MM.1S (cell line): Measurements from ENCODE around the gene OPALIN.

Experiments
- DNase-seq: peaks from one replicate; pipeline ENCODE4 v3.0.0-alpha.2; 2015
- H2AFZ ChIP-seq: fragments of 300-600 bp; sonication (generic); 2 replicates; pipeline ENCODE4 v1.6.0; 2016; ENCODE audit warnings: antibody characterized with exemption, low read length
- H3F3A ChIP-seq: fragments of 300-600 bp; sonication (generic); 2 replicates; pipeline ENCODE4 v1.6.1; 2016; ENCODE audit warnings: mild to moderate bottlenecking, antibody characterized with exemption, low read length, moderate library complexity, mixed read lengths; ENCODE audit not compliant: insufficient read depth
- H3K27ac ChIP-seq: fragments of 300-600 bp; sonication (generic); 2 replicates; pipeline ENCODE4 v1.5.1; 2016; ENCODE audit warnings: mild to moderate bottlenecking, low read length
- H3K27me3 ChIP-seq: fragments of 300-600 bp; sonication (generic); replicated peaks from 2 replicates; pipeline ENCODE4 v1.6.0; 2016; ENCODE audit warnings: low read length; ENCODE audit not compliant: insufficient read depth
- H3K36me3 ChIP-seq: fragments of 300-600 bp; sonication (generic); replicated peaks from 2 replicates; pipeline ENCODE4 v1.6.1; 2016; ENCODE audit warnings: mild to moderate bottlenecking, low read length, mixed read lengths; ENCODE audit not compliant: insufficient read depth
- H3K4me1 ChIP-seq: fragments of 300-600 bp; sonication (generic); 2 replicates; pipeline ENCODE4 v1.6.1; 2016; ENCODE audit warnings: low read length, mixed read lengths
- H3K4me2 ChIP-seq: fragments of 300-600 bp; sonication (generic); 2 replicates; pipeline ENCODE4 v1.6.0; 2016; ENCODE audit warnings: low read depth, low read length
- H3K4me3 ChIP-seq: fragments of 300-600 bp; sonication (generic); 2 replicates; pipeline ENCODE4 v1.5.1; 2016; ENCODE audit warnings: low read length, mixed read lengths
- H3K79me2 ChIP-seq: fragments of 300-600 bp; sonication (generic); 2 replicates; pipeline ENCODE4 v1.6.1; 2016; ENCODE audit warnings: mixed run types, low read length, mixed read lengths
- H3K9ac ChIP-seq: fragments of 300-600 bp; sonication (generic); 2 replicates; pipeline ENCODE4 v1.6.1; 2016; ENCODE audit warnings: low read length, mixed read lengths
- H3K9me2 ChIP-seq: fragments of 300-600 bp; sonication (generic); replicated peaks from 2 replicates; pipeline ENCODE4 v1.6.1; 2016; ENCODE audit warnings: mild to moderate bottlenecking, low read length, mixed read lengths; ENCODE audit not compliant: insufficient read depth
- H3K9me3 ChIP-seq: fragments of 300-600 bp; sonication (generic); replicated peaks from 2 replicates; pipeline ENCODE4 v1.6.1; 2016; ENCODE audit warnings: mild to moderate bottlenecking, low read length, mixed read lengths; ENCODE audit not compliant: insufficient read depth
- H4K20me1 ChIP-seq: fragments of 300-600 bp; sonication (generic); 2 replicates; pipeline ENCODE4 v1.6.1; 2016; ENCODE audit warnings: mild to moderate bottlenecking, low read length, moderate library complexity, mixed read lengths; ENCODE audit not compliant: insufficient read depth
- CTCF ChIP-seq: fragments of 300-600 bp; sonication (generic); IDR thresholded peaks from 2 replicates; pipeline ENCODE4 v1.5.1; 2016; ENCODE audit warnings: antibody characterized with exemption, low read length, mixed read lengths
- EZH2 ChIP-seq: fragments of 300-600 bp; sonication (generic); optimal IDR thresholded peaks from 2 replicates; pipeline ENCODE3; 2017; ENCODE audit warnings: low read depth, mild to moderate bottlenecking, antibody characterized with exemption, low read length, mixed read lengths
- EZH2phosphoT487 ChIP-seq: fragments of 300-600 bp; sonication (generic); IDR thresholded peaks from 2 replicates; pipeline ENCODE4 v1.6.1; 2018; ENCODE audit warnings: antibody characterized with exemption, low read length

OPALIN gene

GRCh38 chr10:96374985-96375830 lies 16.4 kb upstream of the OPALIN start:
- Histone ChIP-seq H3K36me3 (no peaks in the 10 kb centered on the region), H3F3A (no peaks in the 10 kb centered on the region), H3K9me2 (no peaks in the 10 kb centered on the region), H3K27ac (no peak overlapping the region), H3K4me1 (0 out of 2 replicates have a peak, but pooled peaks cover 5% of the 10 kb centered on the region), H3K4me2 (peak overlapping the region; percentile 100), H3K9ac (peak overlapping the region; percentile 18; the same call in 1 of the 2 replicates), H3K9me3 (no peaks in the 10 kb centered on the region), H3K79me2 (no peaks in the 10 kb centered on the region), H3K4me3 (peak overlapping the region; percentile 73), H2AFZ (peak overlapping the region; percentile 86), H3K27me3 (peaks cover 22% of the 10 kb centered on the region; the same call in 1 of the 2 replicates), H4K20me1 (no peaks in the 10 kb centered on the region)
- TF ChIP-seq EZH2phosphoT487, result no peak
- TF ChIP-seq CTCF, result peak; percentile 97
- no peak for TF ChIP-seq EZH2
- DNase-seq, result peak; percentile 84

- Histone ChIP-seq H3K27me3 (peaks cover 22% of the 10 kb centered on the region; the same call in 1 of the 2 replicates), H3K36me3 (no peaks in the 10 kb centered on the region)
Observed at GRCh38 chr10:96374639-96374984, 15.8 kb upstream of the OPALIN start.

GRCh38 chr10:96374004-96374403 lies 15.2 kb upstream of the OPALIN start:
- Histone ChIP-seq H3K9me3 (no peaks in the 10 kb centered on the region), H3K4me3 (no peak overlapping the region), H3K27me3 (peaks cover 22% of the 10 kb centered on the region; the same call in 1 of the 2 replicates), H3K36me3 (no peaks in the 10 kb centered on the region), H3K79me2 (no peaks in the 10 kb centered on the region), H3K27ac (no peak overlapping the region), H2AFZ (no peak overlapping the region), H3K9ac (no peak overlapping the region), H4K20me1 (no peaks in the 10 kb centered on the region), H3F3A (no peaks in the 10 kb centered on the region), H3K4me2 (no peak overlapping the region), H3K9me2 (no peaks in the 10 kb centered on the region), H3K4me1 (0 out of 2 replicates have a peak, but pooled peaks cover 5% of the 10 kb centered on the region)
- no peak for DNase-seq
- TF ChIP-seq CTCF (no peak), EZH2phosphoT487 (no peak)

More at GRCh38 chr10:96374639-96374984, 15.8 kb upstream of the OPALIN start:
- H4K20me1 ChIP-seq, result no peaks in the 10 kb centered on the region
- no peak for DNase-seq
- H3K79me2 ChIP-seq, result no peaks in the 10 kb centered on the region
- no peak overlapping the region for H3K27ac ChIP-seq
- 0 out of 2 replicates have a peak, but pooled peaks cover 5% of the 10 kb centered on the region for H3K4me1 ChIP-seq
- H3K4me3 ChIP-seq, result peak overlapping the region; percentile 73
- H3K9ac ChIP-seq, result no peak overlapping the region
- H3K4me2 ChIP-seq, result peak overlapping the region; percentile 100
- H2AFZ ChIP-seq, result peak overlapping the region; percentile 86
- TF ChIP-seq CTCF (no peak), EZH2phosphoT487 (no peak), EZH2 (no peak)
- H3K9me2 ChIP-seq, result no peaks in the 10 kb centered on the region
- H3F3A ChIP-seq, result no peaks in the 10 kb centered on the region
- no peaks in the 10 kb centered on the region for H3K9me3 ChIP-seq
